Neural cell (in vitro differentiated cells): Measurements from ENCODE around the gene SEZ6. TPM values are rescaled to one million over a fixed set of nuclear protein-coding genes. Genes with fewer than 3 reads are reported as not detected.

Experiments used
- H2AFZ ChIP-seq: fragments of 200-600, 300-800 bp; sonication (generic), shearing (Covaris generic); 2 replicates; pipeline ENCODE4 v1.6.0; 2014; ENCODE audit warnings: low read depth, mild to moderate bottlenecking, antibody characterized with exemption, low read length, moderate library complexity
- H3F3A ChIP-seq: fragments of 200-600 bp; shearing (Covaris generic); 2 replicates; pipeline ENCODE4 v1.6.1; 2016; ENCODE audit warnings: mild to moderate bottlenecking, moderate library complexity, mixed read lengths, antibody characterized with exemption, low read length; ENCODE audit not compliant: insufficient read depth, poor library complexity, severe bottlenecking
- H3K27ac ChIP-seq: fragments of 200-600, 300-800 bp; sonication (generic), shearing (Covaris generic); 2 replicates; pipeline ENCODE4 v1.5.1; 2014; ENCODE audit warnings: mild to moderate bottlenecking, low read length, moderate library complexity
- H3K27me3 ChIP-seq: fragments of 300-800, 200-600 bp; sonication (generic), shearing (Covaris generic); 2 replicates; pipeline ENCODE4 v1.6.0; 2014; ENCODE audit warnings: mild to moderate bottlenecking, low read depth, low read length, moderate library complexity; ENCODE audit not compliant: insufficient read depth
- H3K36me3 ChIP-seq: fragments of 300-800, 200-600 bp; sonication (generic), shearing (Covaris generic); 2 replicates; pipeline ENCODE4 v1.5.1; 2014; ENCODE audit warnings: mild to moderate bottlenecking, antibody characterized with exemption, low read length, moderate library complexity; ENCODE audit not compliant: insufficient read depth
- H3K4me2 ChIP-seq: fragments of 300-800, 200-600 bp; sonication (generic), shearing (Covaris generic); 2 replicates; pipeline ENCODE4 v1.6.0; 2014; ENCODE audit warnings: mild to moderate bottlenecking, low read length
- H3K4me3 ChIP-seq: fragments of 300-800, 200-600 bp; sonication (generic), shearing (Covaris generic); 2 replicates; pipeline ENCODE4 v1.5.1; 2014; ENCODE audit warnings: mild to moderate bottlenecking, low read length, moderate library complexity
- H3K79me2 ChIP-seq: fragments of 200-600 bp; shearing (Covaris generic); replicated peaks from 2 replicates; pipeline ENCODE4 v1.6.0; 2014; ENCODE audit warnings: mild to moderate bottlenecking, low read length, moderate library complexity; ENCODE audit not compliant: insufficient read depth
- H3K9ac ChIP-seq: fragments of 300-800, 200-600 bp; sonication (generic), shearing (Covaris generic); 2 replicates; pipeline ENCODE4 v1.6.1; 2016; ENCODE audit warnings: mild to moderate bottlenecking, low read length, mixed read lengths
- H3K9me2 ChIP-seq: fragments of 200-600 bp; shearing (Covaris generic); 2 replicates; pipeline ENCODE4 v1.6.1; 2016; ENCODE audit warnings: mild to moderate bottlenecking, low read length, mixed read lengths; ENCODE audit not compliant: insufficient read depth
- H3K9me3 ChIP-seq: fragments of 200-600, 300-800 bp; sonication (generic), shearing (Covaris generic); 2 replicates; pipeline ENCODE4 v1.6.1; 2016; ENCODE audit warnings: mild to moderate bottlenecking, mixed run types, low read length, moderate library complexity, mixed read lengths
- H4K20me1 ChIP-seq: fragments of 200-600 bp; shearing (Covaris generic); 2 replicates; pipeline ENCODE4 v1.6.1; 2016; ENCODE audit warnings: mild to moderate bottlenecking, mixed run types; ENCODE audit not compliant: insufficient read depth
- CTCF ChIP-seq: fragments of 450-650 bp; IDR thresholded peaks from 2 replicates; pipeline ENCODE4 v1.5.1; 2014; ENCODE audit warnings: antibody characterized with exemption, mild to moderate bottlenecking, moderate library complexity; ENCODE audit not compliant: poor library complexity, severe bottlenecking
- EP300 ChIP-seq: fragments of 450-650 bp; conservative IDR thresholded peaks from 2 replicates; pipeline ENCODE4 v1.6.1; 2014; ENCODE audit warnings: antibody characterized with exemption, mild to moderate bottlenecking, moderate library complexity; ENCODE audit not compliant: poor library complexity, severe bottlenecking
- EZH2 ChIP-seq: fragments of 200-600, 300-800 bp; shearing (Covaris generic), sonication (generic); IDR thresholded peaks from 2 replicates; pipeline ENCODE4 v1.6.1; 2014; ENCODE audit warnings: antibody characterized with exemption, low read length, borderline replicate concordance, mild to moderate bottlenecking; ENCODE audit not compliant: insufficient read depth, poor library complexity, severe bottlenecking
- MXI1 ChIP-seq: fragments of 450-650 bp; conservative IDR thresholded peaks from 2 replicates; pipeline ENCODE4 v1.6.1; 2014; ENCODE audit warnings: antibody characterized with exemption, mild to moderate bottlenecking; ENCODE audit not compliant: poor library complexity, severe bottlenecking
- POLR2AphosphoS5 ChIP-seq: IDR thresholded peaks from 2 replicates; pipeline ENCODE4 v1.6.1; 2012
- RAD21 ChIP-seq: fragments of 450-650 bp; conservative IDR thresholded peaks from 2 replicates; pipeline ENCODE4 v1.6.1; 2014; ENCODE audit warnings: antibody characterized with exemption, mild to moderate bottlenecking, moderate library complexity
- SMC3 ChIP-seq: fragments of 450-650 bp; conservative IDR thresholded peaks from 2 replicates; pipeline ENCODE4 v1.6.1; 2014; ENCODE audit warnings: antibody characterized with exemption, mild to moderate bottlenecking, moderate library complexity; ENCODE audit not compliant: poor library complexity
- TAF1 ChIP-seq: IDR thresholded peaks from 2 replicates; pipeline ENCODE4 v1.6.1; 2012; ENCODE audit warnings: low read depth
- polyA plus RNA-seq: library from polyadenylated mRNA; depleted of rRNA; stranded (reverse); fragments of >200 nt; gene quantifications from 2 replicates; pipeline ENCODE4 v1.2.3, GENCODE V29; 2014
- TF ChIP-seq, protein P1 (sequence below): IDR thresholded peaks from 2 replicates; pipeline ENCODE4 v1.6.1; 2012; ENCODE audit warnings: borderline replicate concordance

SEZ6 gene
- polyA plus RNA-seq, 1 donor from 2014 or later: 15.1 TPM

- Histone ChIP-seq H3K27ac (no peak overlapping the region), H3K9ac (no peak overlapping the region), H3K27me3 (no peaks in the 10 kb centered on the region), H3K36me3 (peaks cover 3% of the 10 kb centered on the region), H3F3A (no peaks in the 10 kb centered on the region), H3K79me2 (no peaks in the 10 kb centered on the region), H3K9me3 (no peaks in the 10 kb centered on the region), H3K9me2 (no peaks in the 10 kb centered on the region), H3K4me3 (no peak overlapping the region), H3K4me2 (no peak overlapping the region), H2AFZ (no peak overlapping the region), H4K20me1 (no peaks in the 10 kb centered on the region)
- TF ChIP-seq RAD21: no peak
- no peak for TF ChIP-seq EZH2
- TF ChIP-seq TAF1: no peak
- TF ChIP-seq MXI1: no peak
- no peak for TF ChIP-seq CTCF
- no peak for TF ChIP-seq SMC3
- TF ChIP-seq, protein P1, sequence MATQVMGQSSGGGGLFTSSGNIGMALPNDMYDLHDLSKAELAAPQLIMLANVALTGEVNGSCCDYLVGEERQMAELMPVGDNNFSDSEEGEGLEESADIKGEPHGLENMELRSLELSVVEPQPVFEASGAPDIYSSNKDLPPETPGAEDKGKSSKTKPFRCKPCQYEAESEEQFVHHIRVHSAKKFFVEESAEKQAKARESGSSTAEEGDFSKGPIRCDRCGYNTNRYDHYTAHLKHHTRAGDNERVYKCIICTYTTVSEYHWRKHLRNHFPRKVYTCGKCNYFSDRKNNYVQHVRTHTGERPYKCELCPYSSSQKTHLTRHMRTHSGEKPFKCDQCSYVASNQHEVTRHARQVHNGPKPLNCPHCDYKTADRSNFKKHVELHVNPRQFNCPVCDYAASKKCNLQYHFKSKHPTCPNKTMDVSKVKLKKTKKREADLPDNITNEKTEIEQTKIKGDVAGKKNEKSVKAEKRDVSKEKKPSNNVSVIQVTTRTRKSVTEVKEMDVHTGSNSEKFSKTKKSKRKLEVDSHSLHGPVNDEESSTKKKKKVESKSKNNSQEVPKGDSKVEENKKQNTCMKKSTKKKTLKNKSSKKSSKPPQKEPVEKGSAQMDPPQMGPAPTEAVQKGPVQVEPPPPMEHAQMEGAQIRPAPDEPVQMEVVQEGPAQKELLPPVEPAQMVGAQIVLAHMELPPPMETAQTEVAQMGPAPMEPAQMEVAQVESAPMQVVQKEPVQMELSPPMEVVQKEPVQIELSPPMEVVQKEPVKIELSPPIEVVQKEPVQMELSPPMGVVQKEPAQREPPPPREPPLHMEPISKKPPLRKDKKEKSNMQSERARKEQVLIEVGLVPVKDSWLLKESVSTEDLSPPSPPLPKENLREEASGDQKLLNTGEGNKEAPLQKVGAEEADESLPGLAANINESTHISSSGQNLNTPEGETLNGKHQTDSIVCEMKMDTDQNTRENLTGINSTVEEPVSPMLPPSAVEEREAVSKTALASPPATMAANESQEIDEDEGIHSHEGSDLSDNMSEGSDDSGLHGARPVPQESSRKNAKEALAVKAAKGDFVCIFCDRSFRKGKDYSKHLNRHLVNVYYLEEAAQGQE: no peak
- TF ChIP-seq POLR2AphosphoS5: no peak
- no peak for TF ChIP-seq EP300
These were observed 94.3 kb downstream of the SEZ6 start for GRCh38 chr17:28911411-28912045.

GRCh38 chr17:28910534-28910933, 95.3 kb downstream of the SEZ6 start:
- peaks cover 3% of the 10 kb centered on the region for H3K36me3 ChIP-seq
- no peak overlapping the region for H3K27ac ChIP-seq
- H3K4me3 ChIP-seq: no peak overlapping the region
- no peaks in the 10 kb centered on the region for H3K27me3 ChIP-seq
- H3F3A ChIP-seq: no peaks in the 10 kb centered on the region
- H3K9me2 ChIP-seq: no peaks in the 10 kb centered on the region
- H4K20me1 ChIP-seq: no peaks in the 10 kb centered on the region
- no peak overlapping the region for H2AFZ ChIP-seq
- H3K9me3 ChIP-seq: no peaks in the 10 kb centered on the region
- TF ChIP-seq RAD21 (no peak), SMC3 (no peak)
- no peak overlapping the region for H3K4me2 ChIP-seq
- no peak overlapping the region for H3K9ac ChIP-seq
- H3K79me2 ChIP-seq: no peaks in the 10 kb centered on the region
